GM12891 (cell line): ENCODE measurements around the gene CYP2B6.

Source experiments
- PAX5 ChIP-seq: IDR thresholded peaks from 2 replicates; pipeline ENCODE4 v1.6.1; 2011; ENCODE audit warnings: low read length, moderate library complexity, mild to moderate bottlenecking; ENCODE audit not compliant: insufficient read depth, severe bottlenecking
- POLR2A ChIP-seq: IDR thresholded peaks from 2 replicates; pipeline ENCODE4 v1.6.1; 2011; ENCODE audit warnings: low read depth, low read length, control low read depth
- POLR2AphosphoS5 ChIP-seq: IDR thresholded peaks from 2 replicates; pipeline ENCODE4 v1.6.1; 2011; ENCODE audit warnings: low read depth, low read length, control low read depth
- POU2F2 ChIP-seq: IDR thresholded peaks from 2 replicates; pipeline ENCODE4 v1.6.1; 2011; ENCODE audit warnings: low read depth, mild to moderate bottlenecking, control low read depth, low read length, moderate library complexity
- SPI1 ChIP-seq: IDR thresholded peaks from 2 replicates; pipeline ENCODE4 v1.6.1; 2011; ENCODE audit warnings: low read depth, low read length, control low read depth
- TAF1 ChIP-seq: IDR thresholded peaks from 2 replicates; pipeline ENCODE4 v1.6.1; 2011; ENCODE audit warnings: low read depth, low read length, control low read depth

GRCh38 chr19:40974633-40975037 lies 16.4 kb upstream of the CYP2B6 start:
- TF ChIP-seq POLR2AphosphoS5 (no peak), SPI1 (no peak), POLR2A (no peak), TAF1 (no peak), PAX5 (no peak), POU2F2 (no peak)
